CD1c-positive myeloid dendritic cell (primary cell): ENCODE results near the gene TWNK.
"Not testable (repeated sequence)": the region's sequence is repeated elsewhere in the genome, so short reads cannot be mapped to it uniquely, and the experiment has no call there.

Experiments used
- DNase-seq: peaks from one replicate; pipeline ENCODE4 v3.0.0-alpha.2; 2016; ENCODE audit errors: extremely low spot score

The TWNK gene

GRCh38 chr10:101030496-101031127 is 43.3 kb downstream of the TWNK start:
- DNase-seq: no peak

DNA sequence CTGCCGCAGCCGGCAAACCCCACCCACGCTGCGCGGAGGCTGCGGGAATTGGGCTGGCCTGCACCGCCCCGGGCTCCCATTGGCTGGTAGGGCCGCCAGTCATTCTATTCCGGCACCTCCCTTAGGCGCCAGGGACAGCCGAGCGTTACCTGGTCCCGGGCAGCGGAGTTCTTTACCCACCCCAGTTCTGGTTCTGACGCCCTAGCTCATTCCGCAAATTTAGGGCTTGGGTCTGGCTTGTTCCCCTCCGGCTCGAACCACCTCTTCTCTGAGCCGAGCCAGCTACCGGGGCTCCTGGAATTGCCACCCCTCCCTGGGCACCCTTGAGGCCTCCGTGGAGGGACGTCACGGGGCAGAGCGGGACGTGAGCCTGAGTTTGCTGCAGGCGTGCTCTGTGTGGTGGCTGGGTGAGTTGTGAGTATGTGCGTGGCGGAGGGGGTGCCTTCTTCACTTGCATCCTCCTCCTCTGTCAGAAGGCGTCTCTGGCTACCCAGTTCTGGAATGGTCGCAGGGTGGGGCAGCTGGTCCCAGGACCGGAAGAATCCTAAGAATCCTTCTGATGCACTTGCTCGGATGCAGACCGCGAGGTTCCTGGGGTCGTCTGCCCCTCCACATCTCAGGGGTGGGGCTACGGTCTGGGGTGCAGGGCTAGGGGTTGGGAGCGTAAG is 43.9 kb downstream of the TWNK start, which contains the start of the genes PDZD7 and SFXN3:
TSS of gene PDZD7 (minus strand) at position 2 of the 668 bp plus-strand sequence. CDS start 910 bp downstream, outside the sequence.
TSS of gene SFXN3 (plus strand) at position 107 of the 668 bp plus-strand sequence. CDS start 3,461 bp downstream, outside the sequence.
- peak; percentile 97 for DNase-seq

DNA sequence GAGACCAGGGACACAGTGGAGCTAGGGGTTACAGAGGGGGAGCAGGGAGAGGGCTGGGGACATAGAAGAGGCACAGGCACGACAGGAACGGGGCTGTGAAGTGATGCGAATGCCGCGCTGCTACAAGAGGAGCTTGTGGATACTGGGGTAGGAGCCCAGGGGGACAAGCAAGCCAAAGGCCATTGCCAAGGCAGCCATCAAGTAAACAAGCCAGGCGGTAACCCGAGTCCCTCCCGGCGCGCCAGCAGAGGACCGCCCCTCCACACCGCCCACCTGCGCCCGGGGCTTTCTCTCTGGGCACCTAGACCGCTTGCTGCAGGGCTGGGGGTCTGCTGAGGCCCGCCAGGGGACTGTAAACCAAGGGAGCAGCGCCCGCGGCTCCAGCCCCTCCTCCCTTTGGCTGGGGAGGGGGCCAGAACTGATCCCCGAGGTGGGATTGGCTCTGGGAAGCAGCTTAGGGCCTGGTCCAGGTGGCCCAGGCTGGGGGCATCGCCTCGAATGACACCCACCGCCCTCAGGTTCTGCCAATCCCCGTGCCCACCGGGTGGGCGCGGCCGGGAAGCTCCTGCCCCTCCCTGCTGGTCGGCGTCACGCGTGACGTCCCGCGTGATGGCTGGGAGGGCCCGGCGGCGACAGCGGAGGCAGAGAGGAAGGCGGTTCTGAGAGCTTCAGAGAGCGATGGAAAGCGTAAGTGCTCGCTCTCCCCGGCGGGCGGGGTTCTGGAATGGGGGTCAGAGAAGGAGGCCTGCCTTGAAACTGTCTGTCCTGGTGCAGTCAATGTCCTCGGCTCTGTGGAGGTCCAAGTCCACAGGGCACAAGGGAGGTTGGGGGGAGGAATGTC is 44.7 kb downstream of the TWNK start:
- peak; percentile 93 for DNase-seq

GRCh38 chr10:101032637-101033224 is 45.4 kb downstream of the TWNK start:
- DNase-seq: peak; percentile 80

- DNase-seq: no peak
Observed at GRCh38 chr10:101033276-101033675, 45.9 kb downstream of the TWNK start.

DNA sequence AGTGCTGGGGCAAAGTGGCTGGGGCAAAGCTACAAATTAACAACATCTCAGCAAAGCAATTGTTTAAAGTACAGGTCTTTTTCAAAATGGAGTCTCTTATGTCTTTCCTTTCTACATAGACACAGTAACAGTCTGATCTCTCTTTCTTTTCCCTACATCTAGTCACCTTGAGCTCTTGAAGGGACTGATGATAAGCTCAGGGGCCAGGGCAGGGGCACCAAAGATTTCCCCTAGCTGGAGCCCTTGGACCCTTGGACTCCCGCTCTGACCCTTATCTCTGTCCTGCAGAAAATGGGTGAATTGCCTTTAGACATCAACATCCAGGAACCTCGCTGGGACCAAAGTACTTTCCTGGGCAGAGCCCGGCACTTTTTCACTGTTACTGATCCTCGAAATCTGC is 47.1 kb downstream of the TWNK start:
- not testable (repeated sequence) for DNase-seq

- no peak for DNase-seq
Observed at GRCh38 chr10:101035314-101035713, 48.0 kb downstream of the TWNK start.

DNA sequence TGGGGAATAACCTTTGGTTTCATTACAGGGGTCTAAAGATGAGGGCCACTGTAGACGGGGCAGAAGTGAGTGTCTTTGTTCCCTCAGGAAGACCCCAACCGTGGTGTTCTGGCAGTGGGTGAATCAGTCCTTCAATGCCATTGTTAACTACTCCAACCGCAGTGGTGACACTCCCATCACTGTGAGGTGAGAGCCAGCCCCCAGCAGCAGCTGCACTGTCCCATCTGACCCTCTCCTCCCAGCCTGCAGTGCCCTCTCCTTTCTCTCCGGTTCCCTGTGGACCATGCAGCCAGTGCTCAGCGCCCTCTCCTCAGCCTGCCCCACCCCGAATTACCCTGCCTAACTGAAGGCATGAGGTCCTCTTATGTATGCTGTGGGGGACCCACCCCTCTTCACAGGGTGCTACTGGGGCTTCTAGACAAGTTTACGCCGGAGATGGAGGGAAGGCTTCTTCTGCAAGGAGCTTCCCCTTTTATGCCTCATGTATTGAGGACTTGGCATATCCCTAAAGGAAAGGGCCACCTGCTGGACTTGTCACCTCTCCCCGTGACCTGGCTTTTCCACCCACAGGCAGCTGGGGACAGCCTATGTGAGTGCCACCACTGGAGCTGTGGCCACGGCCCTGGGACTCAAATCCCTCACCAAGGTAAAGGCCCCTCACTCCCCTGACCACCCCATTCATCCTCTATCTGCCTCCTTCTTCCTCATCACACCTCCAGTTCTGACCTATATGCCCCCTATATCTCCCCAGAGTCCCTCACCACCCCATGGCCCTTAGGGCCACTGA is 48.8 kb downstream of the TWNK start:
- DNase-seq: no peak

DNA sequence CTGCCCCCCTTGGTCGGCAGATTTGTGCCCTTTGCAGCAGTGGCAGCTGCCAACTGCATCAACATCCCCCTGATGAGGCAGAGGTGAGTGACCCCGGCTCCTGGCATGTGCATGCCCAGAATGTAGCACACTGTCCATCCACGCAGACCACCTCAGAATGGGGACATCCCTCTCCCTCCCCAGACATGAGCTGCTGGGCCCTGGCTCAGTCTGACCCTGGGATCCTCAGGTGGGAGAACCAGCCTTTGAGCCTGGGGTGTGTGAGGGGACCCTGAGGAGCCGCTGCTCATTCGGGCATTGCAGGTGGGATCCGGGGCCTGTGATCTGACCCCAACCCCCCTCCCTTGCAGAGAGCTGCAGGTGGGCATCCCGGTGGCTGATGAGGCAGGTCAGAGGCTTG is 49.4 kb downstream of the TWNK start:
- no peak for DNase-seq

DNA sequence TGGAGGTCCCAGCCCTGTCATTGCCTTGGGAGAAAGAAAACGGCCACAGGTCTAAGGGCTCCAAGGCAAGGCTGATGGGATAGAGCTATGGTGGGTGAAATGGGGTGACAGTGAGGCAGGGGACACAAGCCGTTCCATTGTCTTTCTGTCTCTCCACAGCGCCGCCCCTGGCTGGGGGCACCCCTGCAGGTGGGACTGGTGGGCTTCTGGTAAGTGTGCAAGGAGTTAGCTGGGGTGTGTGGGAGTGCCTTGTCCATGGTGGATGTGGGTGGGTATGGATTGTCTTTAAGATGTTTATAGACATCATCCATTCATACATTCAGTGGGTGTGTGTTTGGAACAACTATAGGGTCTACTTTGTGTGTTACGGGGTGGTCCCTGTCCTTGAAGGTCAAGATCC is 51.1 kb downstream of the TWNK start:
- no peak for DNase-seq

DNA sequence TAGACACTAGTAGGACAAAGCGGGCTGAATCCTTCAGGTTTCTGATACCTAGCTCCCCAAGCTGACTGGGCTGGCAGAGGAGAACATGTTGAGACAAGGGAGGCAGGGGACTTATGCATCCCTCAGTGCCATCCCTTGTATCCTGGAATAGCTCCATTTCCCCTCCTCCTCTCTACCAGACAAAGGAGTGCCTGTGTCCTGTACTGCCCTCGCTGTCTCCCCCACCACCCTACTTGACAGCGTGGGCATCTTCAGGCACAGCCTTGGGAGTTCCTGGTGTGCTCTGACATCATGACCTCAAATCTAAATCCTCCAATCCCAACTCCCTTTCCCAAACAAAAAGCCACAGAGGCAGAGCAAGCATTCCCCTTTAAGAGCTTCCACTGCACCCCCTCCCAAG is 52.7 kb downstream of the TWNK start:
- DNase-seq: no peak

GRCh38 chr10:101040851-101041250 is 53.5 kb downstream of the TWNK start:
- no peak for DNase-seq

- peak; percentile 82 for DNase-seq
Observed at GRCh38 chr10:101041252-101041761, 54.0 kb downstream of the TWNK start.

DNA sequence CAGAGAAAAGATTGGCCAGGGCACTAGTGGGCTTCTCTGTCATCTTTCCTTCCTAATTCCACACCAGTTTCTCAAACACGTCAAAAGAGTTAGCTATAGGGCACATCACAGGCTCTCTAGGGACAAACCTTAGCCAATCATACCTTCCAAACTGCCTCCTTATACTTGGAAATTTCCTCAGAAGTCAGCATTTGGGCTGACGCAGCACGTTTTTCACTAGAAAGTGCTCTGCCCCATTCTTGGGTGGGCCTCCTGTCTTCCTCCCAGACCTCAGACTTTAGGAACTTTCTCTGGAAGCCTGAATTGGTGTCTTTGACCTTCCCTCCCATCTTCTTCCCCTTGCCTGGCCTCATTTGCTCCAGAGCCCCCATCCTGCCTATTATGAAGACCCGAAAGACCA is 54.8 kb downstream of the TWNK start:
- no peak for DNase-seq

- DNase-seq: peak; percentile 97
Observed at GRCh38 chr10:101042667-101043362, 55.5 kb downstream of the TWNK start.

DNA sequence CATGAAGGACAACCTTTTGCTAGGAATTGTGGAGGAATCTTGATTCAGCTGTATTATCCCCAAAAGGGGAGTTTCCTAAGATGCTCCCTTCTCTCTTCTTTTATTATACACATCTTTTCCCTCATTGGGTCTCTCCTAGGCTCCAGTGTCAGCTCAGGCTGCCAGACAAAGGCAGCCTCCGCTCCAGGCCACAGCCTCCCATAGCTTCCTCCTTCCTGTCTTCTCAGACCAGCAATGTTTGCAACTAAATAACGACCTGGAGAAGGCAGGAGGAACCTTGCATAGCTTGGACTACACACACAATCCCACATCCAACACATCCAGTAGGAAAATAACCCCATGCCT is 56.0 kb downstream of the TWNK start:
- DNase-seq: no peak
